ENCODE results near the gene GRIK4.

- TF ChIP-seq POLR2A (IDR thresholded peaks at IDR 0.05; ENCODE audit: low read depth, low read length), result no peak
- TF ChIP-seq CTCF (conservative IDR thresholded peaks at IDR 0.05; ENCODE audit: low read depth, low read length), result no peak
- no peak for TF ChIP-seq USF2 (IDR thresholded peaks at IDR 0.05; ENCODE audit: low read depth, low read length)
- no peak for TF ChIP-seq RFX5 (IDR thresholded peaks at IDR 0.05; ENCODE audit: low read depth, low read length)
- no peak for TF ChIP-seq RAD21 (IDR thresholded peaks at IDR 0.05; ENCODE audit: low read length)
- no peak for TF ChIP-seq SMC3 (IDR thresholded peaks at IDR 0.05; ENCODE audit: low read depth, low read length)
- no peak for TF ChIP-seq ELK1 (IDR thresholded peaks at IDR 0.05; ENCODE audit: borderline replicate concordance, low read depth, low read length)
These were observed 175.0 kb downstream of the GRIK4 start for GRCh38 chr11:120686516-120686915.
